GM12878 (cell line): Measurements from ENCODE around the gene OR11A1. TPM values are rescaled to one million over a fixed set of nuclear protein-coding genes. Genes with fewer than 3 reads are reported as not detected.

ENCODE experiments used
- ATAC-seq: fragments of 200-7000 bp; cut with Tn5 transposase; 3 replicates; pipeline ENCODE4 v1.9.1; 2020; ENCODE audit warnings: mild to moderate bottlenecking, moderate library complexity
- BruUV-seq: library from RNA; stranded (reverse); fragments of 400-500 nt; replicated peaks from 2 replicates; lab custom pipeline; 2021; lab: Mats Ljungman, UMichigan
- CTCF ChIA-PET: fragments of 300-600 bp; sonication (Branson Sonifier 250); formaldehyde crosslinking; extraction: SDS; loops from one replicate; lab custom pipeline; 2021; ENCODE audit warnings: inconsistent platforms; lab: Yijun Ruan, JAX
- POLR2A ChIA-PET: fragments of 350-600 bp; formaldehyde crosslinking; extraction: SDS; loops from one replicate; lab custom pipeline; 2021; ENCODE audit warnings: inconsistent platforms; lab: Charles Lee
- RAD21 ChIA-PET: fragments of 300-600 bp; sonication (Branson Sonifier 250); formaldehyde crosslinking; loops from one replicate; lab custom pipeline; 2023; ENCODE audit warnings: antibody characterized with exemption; ENCODE audit not compliant: unreplicated experiment; lab: Charles Lee
- SMC1A ChIA-PET: fragments of 300-600 bp; sonication (Branson Sonifier 250); formaldehyde crosslinking; loops from one replicate; lab custom pipeline; 2023; ENCODE audit not compliant: unreplicated experiment, uncharacterized antibody; lab: Charles Lee
- DNase-seq: peaks from one replicate; pipeline ENCODE4 v3.0.0-alpha.2; 2011; ENCODE audit warnings: low read depth, low spot score
- FAIRE-seq: peaks from 3 replicates; lab custom pipeline; 2011; peaks lifted over from hg19 to GRCh38; lab: Jason Lieb, UNC
- H2AFZ ChIP-seq: 2 replicates; pipeline ENCODE4 v1.6.0; 2011; ENCODE audit warnings: low read depth, low read length, control low read depth; ENCODE audit not compliant: control insufficient read depth
- H3K27ac ChIP-seq: 2 replicates; pipeline ENCODE4 v1.5.1; 2011; ENCODE audit warnings: control low read depth; ENCODE audit not compliant: control insufficient read depth, insufficient read depth
- H3K27me3 ChIP-seq, 2 experiments: replicated peaks in 1 of 2; 2 replicates each; pipeline versions ENCODE4 v1.6.0 to v1.6.1; 2011; ENCODE audit warnings: low read length in 1 of 2; ENCODE audit not compliant: control insufficient read depth in 2 of 2, insufficient read depth in 2 of 2
- H3K36me3 ChIP-seq, 2 experiments: 2 replicates each; pipeline ENCODE4 v1.5.1; 2011; ENCODE audit warnings: low read length in 1 of 2; ENCODE audit not compliant: control insufficient read depth in 2 of 2, insufficient read depth in 2 of 2
- H3K4me1 ChIP-seq: 2 replicates; pipeline ENCODE4 v1.6.1; 2011; ENCODE audit warnings: mild to moderate bottlenecking, low read length, moderate library complexity, mixed read lengths; ENCODE audit not compliant: control insufficient read depth, insufficient read depth
- H3K4me2 ChIP-seq: 2 replicates; pipeline ENCODE4 v1.6.0; 2011; ENCODE audit warnings: control low read depth; ENCODE audit not compliant: control insufficient read depth, insufficient read depth
- H3K4me3 ChIP-seq: fragments of 200-600 bp; sonication (generic); 2 replicates; pipeline ENCODE4 v1.5.1; 2016
- H3K79me2 ChIP-seq: 2 replicates; pipeline ENCODE4 v1.6.0; 2011; ENCODE audit warnings: low read length; ENCODE audit not compliant: control insufficient read depth, insufficient read depth
- H3K9ac ChIP-seq: 2 replicates; pipeline ENCODE4 v1.8.0; 2011; ENCODE audit warnings: low read length, control low read depth, mixed read lengths; ENCODE audit not compliant: control insufficient read depth, insufficient read depth
- H3K9me3 ChIP-seq: replicated peaks from 3 replicates; pipeline ENCODE4 v1.5.1; 2011; ENCODE audit warnings: mild to moderate bottlenecking, low read length; ENCODE audit not compliant: control insufficient read depth, insufficient read depth
- H4K20me1 ChIP-seq: 2 replicates; pipeline ENCODE4 v1.6.0; 2011; ENCODE audit not compliant: control insufficient read depth, insufficient read depth
- CREM ChIP-seq: IDR thresholded peaks from 2 replicates; pipeline ENCODE4 v1.6.1; 2014; ENCODE audit warnings: antibody characterized with exemption, low read depth
- KLF5 ChIP-seq: fragments of 450-650 bp; IDR thresholded peaks from 2 replicates; pipeline ENCODE4 v1.6.1; 2014; ENCODE audit warnings: mild to moderate bottlenecking; ENCODE audit not compliant: partially characterized antibody
- LARP7 ChIP-seq: fragments of 450-650 bp; IDR thresholded peaks from 2 replicates; pipeline ENCODE4 v1.6.1; 2017; ENCODE audit warnings: mild to moderate bottlenecking
- MYB ChIP-seq: fragments of 150-350 bp; IDR thresholded peaks from 2 replicates; pipeline ENCODE4 v1.6.1; 2014; ENCODE audit warnings: mild to moderate bottlenecking, low read depth, low read length, borderline replicate concordance
- NFYA ChIP-seq: IDR thresholded peaks from 2 replicates; pipeline ENCODE4 v1.6.1; 2011; ENCODE audit warnings: low read depth, mild to moderate bottlenecking, low read length, improper control_type of control experiment, borderline replicate concordance
- POLR2AphosphoS5 ChIP-seq: IDR thresholded peaks from 2 replicates; pipeline ENCODE4 v1.6.1; 2011; ENCODE audit warnings: mild to moderate bottlenecking, low read length, inconsistent platforms
- SREBF2 ChIP-seq: IDR thresholded peaks from 2 replicates; pipeline ENCODE4 v1.6.1; 2012; ENCODE audit warnings: mild to moderate bottlenecking, low read length
- TBL1XR1 ChIP-seq: IDR thresholded peaks from 2 replicates; pipeline ENCODE4 v1.6.1; 2012; ENCODE audit warnings: low read depth, low read length, improper control_type of control experiment
- TCF12 ChIP-seq: IDR thresholded peaks from 2 replicates; pipeline ENCODE4 v1.6.1; 2011; ENCODE audit warnings: low read depth, mild to moderate bottlenecking, low read length
- TCF7 ChIP-seq: IDR thresholded peaks from 2 replicates; pipeline ENCODE4 v1.6.1; 2014; ENCODE audit warnings: antibody characterized with exemption, borderline replicate concordance
- YY1 ChIP-seq: IDR thresholded peaks from 2 replicates; pipeline ENCODE4 v1.6.1; 2011; ENCODE audit warnings: low read depth, mild to moderate bottlenecking, low read length
- ZNF24 ChIP-seq: fragments of 450-650 bp; IDR thresholded peaks from 2 replicates; pipeline ENCODE4 v1.6.1; 2017; ENCODE audit warnings: antibody characterized with exemption, mild to moderate bottlenecking
- ZNF687 ChIP-seq: fragments of 450-650 bp; IDR thresholded peaks from 2 replicates; pipeline ENCODE4 v1.6.1; 2017; ENCODE audit warnings: mild to moderate bottlenecking, moderate library complexity
- ZSCAN29 ChIP-seq: fragments of 450-650 bp; IDR thresholded peaks from 2 replicates; pipeline ENCODE4 v1.6.1; 2017; ENCODE audit warnings: mild to moderate bottlenecking, moderate library complexity
- WGBS: methylation state at CpG from one replicate; pipeline ENCODE4 v1.1.6; 2016; ENCODE audit warnings: low lambda C conversion rate; ENCODE audit not compliant: insufficient replicate concordance, insufficient coverage; ENCODE audit errors: missing lambda C conversion rate; 5-methylcytosine and 5-hydroxymethylcytosine counted together
- in situ Hi-C: fragments of 300-500 bp; cut with MboI; formaldehyde crosslinking; loops from 9 replicates; pipeline ENCODE4 v1.14.3; 2018; ENCODE audit warnings: mixed read lengths
- intact Hi-C: fragments of 100-400 bp; cut with micrococcal nuclease; formaldehyde crosslinking; loops from one replicate; pipeline ENCODE4 v1.14.2; 2022; ENCODE audit not compliant: unreplicated experiment
- polyA plus RNA-seq, 11 experiments: library from polyadenylated mRNA; depleted of rRNA in 4 of 11; unstranded in 6 of 11; stranded (reverse) in 5 of 11; fragments of >200 nt; fragmentation: Nextera tagmentation in 4 of 11; fragmentation: Illumina TruSeq in 1 of 11; extraction: Ambion mirVana in 4 of 11; extraction: Trizol in 1 of 11; gene quantifications; 1 replicate in 1 of 11; 2 replicates in 10 of 11; pipeline versions ENCODE4 v1.2.1 to v1.2.3, GENCODE V29; 2011 to 2016; ENCODE audit warnings: inconsistent platforms in 2 of 11, missing spikeins in 2 of 11, low read depth in 1 of 11
- total RNA-seq, 4 experiments: library from RNA; depleted of rRNA in 3 of 4; stranded (reverse); fragments of >200 nt in 3 of 4; fragmentation: Illumina TruSeq in 1 of 4; extraction: Trizol in 1 of 4; gene quantifications; 2 replicates each; pipeline versions ENCODE4 v1.2.1 to v1.2.3, GENCODE V29; 2013 to 2021

OR11A1 gene
- total and polyA plus RNA-seq, 10 of the 15 experiments (the other 5 are each of a cell fraction or from before 2014, with no cell fraction given), result not detected

- TF ChIP-seq KLF5 (no peak), NFYA (no peak), ZNF24 (no peak), TCF7 (no peak), LARP7 (no peak), SREBF2 (no peak)
- TF ChIP-seq, all 136 proteins: peak for 0
- no peaks in the 10 kb centered on the region for H3K9me3 ChIP-seq
- FAIRE-seq, result no peak
- ChIA-PET POLR2A (no interaction called here), RAD21 (no interaction called here), SMC1A (interaction anchor here (0.7 to 1.4 kb wide), 2 partner anchors 10 to 15 kb away, joined by 3 to 5 read pairs; no protein-coding TSS in a partner anchor), CTCF (no interaction called here)
- no peaks in the 10 kb centered on the region for H3K36me3 ChIP-seq
- in situ Hi-C loops, result no loop called here
- no peaks in the 10 kb centered on the region for H3K4me1 ChIP-seq
- DNase-seq, result no peak
- no peak overlapping the region for H3K9ac ChIP-seq
- 36% methylated on average over 6 of the region's 6 CpGs for WGBS
- ATAC-seq, result no peak
- no peak overlapping the region for H3K27ac ChIP-seq
- no peak overlapping the region for H2AFZ ChIP-seq
- no TSS peak for BruUV-seq
- no peaks in the 10 kb centered on the region for H3K27me3 ChIP-seq
- H3K4me2 ChIP-seq, result no peak overlapping the region
- no peaks in the 10 kb centered on the region for H4K20me1 ChIP-seq
- H3K4me3 ChIP-seq, result no peak overlapping the region
- no peaks in the 10 kb centered on the region for H3K79me2 ChIP-seq
- intact Hi-C loops, result no loop called here
Measured at GRCh38 chr6:29466241-29466640, 9.4 kb upstream of the OR11A1 start.

- in situ Hi-C loops, result no loop called here
- BruUV-seq, result no TSS peak
Measured at GRCh38 chr6:29465801-29466200, 8.9 kb upstream of the OR11A1 start.

More at GRCh38 chr6:29465801-29466200, 8.9 kb upstream of the OR11A1 start:
- no peaks in the 10 kb centered on the region for H4K20me1 ChIP-seq
- no peaks in the 10 kb centered on the region for H3K79me2 ChIP-seq
- RAD21 ChIA-PET, result no interaction called here
- no peak overlapping the region for H2AFZ ChIP-seq
- CTCF ChIA-PET, result no interaction called here
- no peak overlapping the region for H3K27ac ChIP-seq
- no peaks in the 10 kb centered on the region for H3K9me3 ChIP-seq
- H3K9ac ChIP-seq, result no peak overlapping the region
- POLR2A ChIA-PET, result no interaction called here
- FAIRE-seq (no peak), DNase-seq (no peak), ATAC-seq (no peak)
- no peaks in the 10 kb centered on the region for H3K36me3 ChIP-seq
- SMC1A ChIA-PET, result interaction anchor here (1.4 kb wide), 1 partner anchor 11 kb away, joined by 5 read pairs; no protein-coding TSS in a partner anchor
- TF ChIP-seq MYB (no peak), TBL1XR1 (no peak), POLR2AphosphoS5 (no peak), YY1 (no peak), ZSCAN29 (no peak), TCF12 (no peak), ZNF687 (no peak), CREM (no peak)
- no peaks in the 10 kb centered on the region for H3K4me1 ChIP-seq
- no peak overlapping the region for H3K4me2 ChIP-seq
- no peak overlapping the region for H3K4me3 ChIP-seq
- H3K27me3 ChIP-seq, result no peaks in the 10 kb centered on the region
- intact Hi-C loops, result no loop called here
- 5% methylated on average over 2 of the region's 2 CpGs for WGBS
